WTC11 (cell line): ENCODE data around the gene MSX1. TPM values are rescaled to one million over a fixed set of nuclear protein-coding genes. Genes with fewer than 3 reads are reported as not detected.

Experiments
- ATAC-seq: fragments of 200-7000 bp; cut with Tn5 transposase; 2 replicates; pipeline ENCODE4 v1.10.0; 2021; ENCODE audit warnings: mild to moderate bottlenecking, moderate library complexity
- CTCF ChIA-PET: fragments of 300-600 bp; sonication (Branson Sonifier 250); formaldehyde crosslinking; loops from one replicate; lab custom pipeline; 2021; ENCODE audit warnings: antibody characterized with exemption; lab: Charles Lee
- POLR2A ChIA-PET: fragments of 350-600 bp; sonication (Branson Sonifier 250); formaldehyde crosslinking; loops from one replicate; lab custom pipeline; 2021; ENCODE audit warnings: antibody characterized with exemption; lab: Charles Lee
- DNase-seq: peaks from one replicate; pipeline ENCODE4 v3.0.0; 2021; ENCODE audit warnings: low spot score
- H3K27ac Mint-ChIP-seq: 2 replicates; pipeline ENCODE4 v1.8.0; 2021; ENCODE audit warnings: mixed read lengths
- H3K27me3 Mint-ChIP-seq: 2 replicates; pipeline ENCODE4 v1.8.0; 2021; ENCODE audit warnings: low read depth, mild to moderate bottlenecking, moderate library complexity, mixed read lengths
- H3K36me3 Mint-ChIP-seq: 2 replicates; pipeline ENCODE4 v1.8.0; 2021; ENCODE audit warnings: mixed read lengths
- H3K4me1 Mint-ChIP-seq: 2 replicates; pipeline ENCODE4 v1.8.0; 2022; ENCODE audit warnings: mixed read lengths
- H3K4me3 Mint-ChIP-seq: 2 replicates; pipeline ENCODE4 v1.8.0; 2021; ENCODE audit warnings: mild to moderate bottlenecking, moderate library complexity, mixed read lengths
- H3K9me3 Mint-ChIP-seq: 2 replicates; pipeline ENCODE4 v1.8.0; 2021; ENCODE audit warnings: mixed read lengths
- ESRRA ChIP-seq: sonication (generic); formaldehyde crosslinking; IDR thresholded peaks from 2 replicates; pipeline ENCODE4 v1.8.1; 2022; ENCODE audit warnings: mild to moderate bottlenecking, missing genetic modification reagents, borderline replicate concordance
- PRDM15 ChIP-seq: sonication (generic); formaldehyde crosslinking; IDR thresholded peaks from 2 replicates; pipeline ENCODE4 v1.8.0; 2022; ENCODE audit warnings: missing genetic modification reagents
- STAT6 ChIP-seq: sonication (generic); formaldehyde crosslinking; conservative IDR thresholded peaks from 2 replicates; pipeline ENCODE4 v1.8.1; 2023; ENCODE audit warnings: mild to moderate bottlenecking, low read depth, missing genetic modification reagents, moderate library complexity
- ZBTB43 ChIP-seq: sonication (generic); formaldehyde crosslinking; IDR thresholded peaks from 2 replicates; pipeline ENCODE4 v1.8.1; 2023; ENCODE audit warnings: mild to moderate bottlenecking, missing genetic modification reagents
- total RNA-seq: library from RNA; stranded (reverse); gene quantifications from 3 replicates; pipeline ENCODE4 v1.2.3, GENCODE V29; 2021
- TF ChIP-seq, protein P1 (sequence below): fragments of 250-450 bp; sonication (Bioruptor Pico); IDR thresholded peaks from 2 replicates; pipeline ENCODE4 v1.9.0; 2021; ENCODE audit warnings: moderate library complexity, mild to moderate bottlenecking, inconsistent platforms, borderline replicate concordance
- TF ChIP-seq, protein P2 (sequence below): sonication (generic); formaldehyde crosslinking; IDR thresholded peaks from 2 replicates; pipeline ENCODE4 v1.8.0; 2023; ENCODE audit warnings: missing genetic modification reagents, mild to moderate bottlenecking, borderline replicate concordance
- TF ChIP-seq, protein P3 (sequence below): fragments of 200-600 bp; IDR thresholded peaks from 2 replicates; pipeline ENCODE4 v1.8.0; 2022; ENCODE audit warnings: antibody characterized with exemption
- TF ChIP-seq, protein P4 (sequence below): sonication (generic); formaldehyde crosslinking; IDR thresholded peaks from 2 replicates; pipeline ENCODE4 v1.8.1; 2022; ENCODE audit warnings: mild to moderate bottlenecking, moderate library complexity, missing genetic modification reagents
- TF ChIP-seq, protein P5 (sequence below): sonication (generic); formaldehyde crosslinking; IDR thresholded peaks from 2 replicates; pipeline ENCODE4 v1.8.0; 2022; ENCODE audit warnings: mild to moderate bottlenecking, missing genetic modification reagents
- TF ChIP-seq, protein P6 (sequence below): fragments of 250-450 bp; sonication (Bioruptor Pico); IDR thresholded peaks from 2 replicates; pipeline ENCODE4 v1.9.0; 2021; ENCODE audit warnings: mild to moderate bottlenecking

Gene MSX1
- total RNA-seq, 1 experiment from 2014 or later = 0.28 TPM

DNA sequence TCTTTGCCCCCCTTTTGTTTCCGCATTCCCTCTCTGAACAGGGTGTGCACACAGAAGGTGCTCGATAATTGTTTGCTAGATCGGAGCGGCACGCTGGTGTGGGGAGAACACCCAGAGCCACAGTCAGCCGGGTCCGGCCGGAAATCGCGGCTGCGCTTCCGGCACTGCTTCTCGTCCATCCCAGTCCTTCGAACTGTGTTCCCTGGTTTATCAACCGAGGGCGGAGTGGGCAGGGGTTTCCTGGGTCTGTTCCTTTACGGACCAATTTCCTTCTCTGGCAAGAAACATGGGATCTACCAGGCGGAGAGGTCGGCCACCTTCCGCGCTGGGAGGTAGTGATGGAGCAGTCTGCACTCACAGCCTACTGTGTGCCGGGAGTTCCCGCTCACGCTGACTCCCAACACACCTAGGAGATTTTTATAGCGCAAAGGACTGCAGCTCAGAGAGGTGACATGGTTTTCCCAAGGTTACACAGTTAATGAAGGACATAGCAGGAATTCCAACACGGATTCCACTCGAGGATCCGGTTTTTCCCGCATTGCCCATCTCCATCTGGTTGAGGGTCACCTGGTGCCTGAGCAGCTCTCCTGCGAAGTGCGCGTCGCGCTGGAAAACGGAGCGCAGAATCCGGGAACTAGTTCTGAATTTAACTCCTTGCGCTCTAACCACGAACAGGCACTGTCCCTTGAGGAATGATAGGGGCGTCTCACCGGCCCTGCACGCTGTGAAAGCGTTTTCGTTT is 6.8 kb downstream of the MSX1 start (continued):
- TF ChIP-seq STAT6 (CRISPR knock-in tag) = no peak
- TF ChIP-seq, protein P1, sequence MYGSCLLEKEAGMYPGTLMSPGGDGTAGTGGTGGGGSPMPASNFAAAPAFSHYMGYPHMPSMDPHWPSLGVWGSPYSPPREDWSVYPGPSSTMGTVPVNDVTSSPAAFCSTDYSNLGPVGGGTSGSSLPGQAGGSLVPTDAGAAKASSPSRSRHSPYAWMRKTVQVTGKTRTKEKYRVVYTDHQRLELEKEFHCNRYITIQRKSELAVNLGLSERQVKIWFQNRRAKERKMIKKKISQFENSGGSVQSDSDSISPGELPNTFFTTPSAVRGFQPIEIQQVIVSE (CRISPR knock-in tag) = no peak
- no peak for TF ChIP-seq ESRRA (CRISPR knock-in tag)
- TF ChIP-seq, protein P2, sequence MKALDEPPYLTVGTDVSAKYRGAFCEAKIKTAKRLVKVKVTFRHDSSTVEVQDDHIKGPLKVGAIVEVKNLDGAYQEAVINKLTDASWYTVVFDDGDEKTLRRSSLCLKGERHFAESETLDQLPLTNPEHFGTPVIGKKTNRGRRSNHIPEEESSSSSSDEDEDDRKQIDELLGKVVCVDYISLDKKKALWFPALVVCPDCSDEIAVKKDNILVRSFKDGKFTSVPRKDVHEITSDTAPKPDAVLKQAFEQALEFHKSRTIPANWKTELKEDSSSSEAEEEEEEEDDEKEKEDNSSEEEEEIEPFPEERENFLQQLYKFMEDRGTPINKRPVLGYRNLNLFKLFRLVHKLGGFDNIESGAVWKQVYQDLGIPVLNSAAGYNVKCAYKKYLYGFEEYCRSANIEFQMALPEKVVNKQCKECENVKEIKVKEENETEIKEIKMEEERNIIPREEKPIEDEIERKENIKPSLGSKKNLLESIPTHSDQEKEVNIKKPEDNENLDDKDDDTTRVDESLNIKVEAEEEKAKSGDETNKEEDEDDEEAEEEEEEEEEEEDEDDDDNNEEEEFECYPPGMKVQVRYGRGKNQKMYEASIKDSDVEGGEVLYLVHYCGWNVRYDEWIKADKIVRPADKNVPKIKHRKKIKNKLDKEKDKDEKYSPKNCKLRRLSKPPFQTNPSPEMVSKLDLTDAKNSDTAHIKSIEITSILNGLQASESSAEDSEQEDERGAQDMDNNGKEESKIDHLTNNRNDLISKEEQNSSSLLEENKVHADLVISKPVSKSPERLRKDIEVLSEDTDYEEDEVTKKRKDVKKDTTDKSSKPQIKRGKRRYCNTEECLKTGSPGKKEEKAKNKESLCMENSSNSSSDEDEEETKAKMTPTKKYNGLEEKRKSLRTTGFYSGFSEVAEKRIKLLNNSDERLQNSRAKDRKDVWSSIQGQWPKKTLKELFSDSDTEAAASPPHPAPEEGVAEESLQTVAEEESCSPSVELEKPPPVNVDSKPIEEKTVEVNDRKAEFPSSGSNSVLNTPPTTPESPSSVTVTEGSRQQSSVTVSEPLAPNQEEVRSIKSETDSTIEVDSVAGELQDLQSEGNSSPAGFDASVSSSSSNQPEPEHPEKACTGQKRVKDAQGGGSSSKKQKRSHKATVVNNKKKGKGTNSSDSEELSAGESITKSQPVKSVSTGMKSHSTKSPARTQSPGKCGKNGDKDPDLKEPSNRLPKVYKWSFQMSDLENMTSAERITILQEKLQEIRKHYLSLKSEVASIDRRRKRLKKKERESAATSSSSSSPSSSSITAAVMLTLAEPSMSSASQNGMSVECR (CRISPR knock-in tag) = no peak
- no peak for TF ChIP-seq ZBTB43 (CRISPR knock-in tag)
- TF ChIP-seq, protein P3, sequence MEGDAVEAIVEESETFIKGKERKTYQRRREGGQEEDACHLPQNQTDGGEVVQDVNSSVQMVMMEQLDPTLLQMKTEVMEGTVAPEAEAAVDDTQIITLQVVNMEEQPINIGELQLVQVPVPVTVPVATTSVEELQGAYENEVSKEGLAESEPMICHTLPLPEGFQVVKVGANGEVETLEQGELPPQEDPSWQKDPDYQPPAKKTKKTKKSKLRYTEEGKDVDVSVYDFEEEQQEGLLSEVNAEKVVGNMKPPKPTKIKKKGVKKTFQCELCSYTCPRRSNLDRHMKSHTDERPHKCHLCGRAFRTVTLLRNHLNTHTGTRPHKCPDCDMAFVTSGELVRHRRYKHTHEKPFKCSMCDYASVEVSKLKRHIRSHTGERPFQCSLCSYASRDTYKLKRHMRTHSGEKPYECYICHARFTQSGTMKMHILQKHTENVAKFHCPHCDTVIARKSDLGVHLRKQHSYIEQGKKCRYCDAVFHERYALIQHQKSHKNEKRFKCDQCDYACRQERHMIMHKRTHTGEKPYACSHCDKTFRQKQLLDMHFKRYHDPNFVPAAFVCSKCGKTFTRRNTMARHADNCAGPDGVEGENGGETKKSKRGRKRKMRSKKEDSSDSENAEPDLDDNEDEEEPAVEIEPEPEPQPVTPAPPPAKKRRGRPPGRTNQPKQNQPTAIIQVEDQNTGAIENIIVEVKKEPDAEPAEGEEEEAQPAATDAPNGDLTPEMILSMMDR = no peak
- TF ChIP-seq, protein P4, sequence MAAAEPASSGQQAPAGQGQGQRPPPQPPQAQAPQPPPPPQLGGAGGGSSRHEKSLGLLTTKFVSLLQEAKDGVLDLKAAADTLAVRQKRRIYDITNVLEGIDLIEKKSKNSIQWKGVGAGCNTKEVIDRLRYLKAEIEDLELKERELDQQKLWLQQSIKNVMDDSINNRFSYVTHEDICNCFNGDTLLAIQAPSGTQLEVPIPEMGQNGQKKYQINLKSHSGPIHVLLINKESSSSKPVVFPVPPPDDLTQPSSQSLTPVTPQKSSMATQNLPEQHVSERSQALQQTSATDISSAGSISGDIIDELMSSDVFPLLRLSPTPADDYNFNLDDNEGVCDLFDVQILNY (CRISPR knock-in tag) = no peak

GRCh38 chr4:4866866-4867374 is 7.5 kb downstream of the MSX1 start:
- Mint-ChIP-seq H3K9me3 (no peaks in the 10 kb centered on the region), H3K4me3 (peak overlapping the region; percentile 72), H3K27me3 (no peaks in the 10 kb centered on the region; the same call in 1 of the 2 replicates), H3K27ac (no peak overlapping the region), H3K4me1 (peaks cover 56% of the 10 kb centered on the region), H3K36me3 (peaks cover 7% of the 10 kb centered on the region)
- DNase-seq = no peak
- ATAC-seq = peak; percentile 4
- ChIA-PET POLR2A (interaction anchor here (1.0 kb wide), 1 partner anchor 98 kb away, joined by 3 read pairs; no protein-coding TSS in a partner anchor), CTCF (interaction anchor here (0.9 to 2.1 kb wide), 16 partner anchors 8 to 199 kb away, joined by 3 to 12 read pairs (median 4); no protein-coding TSS in a partner anchor)
- no peak for TF ChIP-seq PRDM15 (CRISPR knock-in tag)
- TF ChIP-seq, protein P5, sequence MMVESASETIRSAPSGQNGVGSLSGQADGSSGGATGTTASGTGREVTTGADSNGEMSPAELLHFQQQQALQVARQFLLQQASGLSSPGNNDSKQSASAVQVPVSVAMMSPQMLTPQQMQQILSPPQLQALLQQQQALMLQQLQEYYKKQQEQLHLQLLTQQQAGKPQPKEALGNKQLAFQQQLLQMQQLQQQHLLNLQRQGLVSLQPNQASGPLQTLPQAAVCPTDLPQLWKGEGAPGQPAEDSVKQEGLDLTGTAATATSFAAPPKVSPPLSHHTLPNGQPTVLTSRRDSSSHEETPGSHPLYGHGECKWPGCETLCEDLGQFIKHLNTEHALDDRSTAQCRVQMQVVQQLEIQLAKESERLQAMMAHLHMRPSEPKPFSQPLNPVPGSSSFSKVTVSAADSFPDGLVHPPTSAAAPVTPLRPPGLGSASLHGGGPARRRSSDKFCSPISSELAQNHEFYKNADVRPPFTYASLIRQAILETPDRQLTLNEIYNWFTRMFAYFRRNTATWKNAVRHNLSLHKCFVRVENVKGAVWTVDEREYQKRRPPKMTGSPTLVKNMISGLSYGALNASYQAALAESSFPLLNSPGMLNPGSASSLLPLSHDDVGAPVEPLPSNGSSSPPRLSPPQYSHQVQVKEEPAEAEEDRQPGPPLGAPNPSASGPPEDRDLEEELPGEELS = no peak
- TF ChIP-seq, protein P6, sequence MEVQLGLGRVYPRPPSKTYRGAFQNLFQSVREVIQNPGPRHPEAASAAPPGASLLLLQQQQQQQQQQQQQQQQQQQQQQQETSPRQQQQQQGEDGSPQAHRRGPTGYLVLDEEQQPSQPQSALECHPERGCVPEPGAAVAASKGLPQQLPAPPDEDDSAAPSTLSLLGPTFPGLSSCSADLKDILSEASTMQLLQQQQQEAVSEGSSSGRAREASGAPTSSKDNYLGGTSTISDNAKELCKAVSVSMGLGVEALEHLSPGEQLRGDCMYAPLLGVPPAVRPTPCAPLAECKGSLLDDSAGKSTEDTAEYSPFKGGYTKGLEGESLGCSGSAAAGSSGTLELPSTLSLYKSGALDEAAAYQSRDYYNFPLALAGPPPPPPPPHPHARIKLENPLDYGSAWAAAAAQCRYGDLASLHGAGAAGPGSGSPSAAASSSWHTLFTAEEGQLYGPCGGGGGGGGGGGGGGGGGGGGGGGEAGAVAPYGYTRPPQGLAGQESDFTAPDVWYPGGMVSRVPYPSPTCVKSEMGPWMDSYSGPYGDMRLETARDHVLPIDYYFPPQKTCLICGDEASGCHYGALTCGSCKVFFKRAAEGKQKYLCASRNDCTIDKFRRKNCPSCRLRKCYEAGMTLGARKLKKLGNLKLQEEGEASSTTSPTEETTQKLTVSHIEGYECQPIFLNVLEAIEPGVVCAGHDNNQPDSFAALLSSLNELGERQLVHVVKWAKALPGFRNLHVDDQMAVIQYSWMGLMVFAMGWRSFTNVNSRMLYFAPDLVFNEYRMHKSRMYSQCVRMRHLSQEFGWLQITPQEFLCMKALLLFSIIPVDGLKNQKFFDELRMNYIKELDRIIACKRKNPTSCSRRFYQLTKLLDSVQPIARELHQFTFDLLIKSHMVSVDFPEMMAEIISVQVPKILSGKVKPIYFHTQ (CRISPR knock-in tag) = no peak
